H9 (cell line): ENCODE results near the gene METTL8. TPM values are rescaled to one million over a fixed set of nuclear protein-coding genes. Genes with fewer than 3 reads are reported as not detected.

Experiments used
- DNase-seq: peaks from one replicate; pipeline ENCODE4 v3.0.0-alpha.2; 2017
- H2AFZ ChIP-seq: one replicate; pipeline ENCODE4 v1.6.1; 2013; ENCODE audit warnings: mild to moderate bottlenecking, low read length, control low read depth, moderate library complexity
- H2AK5ac ChIP-seq: 2 replicates; pipeline ENCODE4 v1.6.1; 2013; ENCODE audit warnings: low read length, control low read depth, mixed read lengths; ENCODE audit not compliant: insufficient read length
- H2BK120ac ChIP-seq: one replicate; pipeline ENCODE4 v1.6.1; 2013; ENCODE audit warnings: low read depth, mild to moderate bottlenecking, low read length, control low read depth, inconsistent platforms; ENCODE audit not compliant: poor library complexity, severe bottlenecking
- H2BK12ac ChIP-seq: 2 replicates; pipeline ENCODE4 v1.6.1; 2013; ENCODE audit warnings: low read length, control low read depth, mixed read lengths, low read depth; ENCODE audit not compliant: insufficient read length
- H2BK15ac ChIP-seq: 2 replicates; pipeline ENCODE4 v1.6.1; 2013; ENCODE audit warnings: low read depth, low read length, control low read depth
- H2BK20ac ChIP-seq: one replicate; pipeline ENCODE4 v1.6.1; 2013; ENCODE audit warnings: low read depth, mild to moderate bottlenecking, low read length, control low read depth, inconsistent platforms; ENCODE audit not compliant: poor library complexity, severe bottlenecking
- H2BK5ac ChIP-seq: 2 replicates; pipeline ENCODE4 v1.6.1; 2013; ENCODE audit warnings: low read length, control low read depth, mixed read lengths; ENCODE audit not compliant: insufficient read length
- H3K14ac ChIP-seq: 2 replicates; pipeline ENCODE4 v1.6.1; 2013; ENCODE audit warnings: low read length, control low read depth; ENCODE audit not compliant: insufficient read depth
- H3K18ac ChIP-seq: 2 replicates; pipeline ENCODE4 v1.6.1; 2013; ENCODE audit warnings: low read depth, mild to moderate bottlenecking, mixed read lengths, low read length, control low read depth; ENCODE audit not compliant: insufficient read length
- H3K23ac ChIP-seq: 2 replicates; pipeline ENCODE4 v1.6.1; 2013; ENCODE audit warnings: low read length, control low read depth, mixed read lengths, low read depth; ENCODE audit not compliant: insufficient read length
- H3K23me2 ChIP-seq: 2 replicates; pipeline ENCODE4 v1.6.1; 2013; ENCODE audit warnings: low read depth, mild to moderate bottlenecking, mixed read lengths, low read length, control low read depth; ENCODE audit not compliant: insufficient read length, poor library complexity, severe bottlenecking
- H3K27ac ChIP-seq: 2 replicates; pipeline ENCODE4 v1.5.1; 2013; ENCODE audit warnings: low read length, control low read depth, mixed read lengths, low read depth; ENCODE audit not compliant: insufficient read length
- H3K27me3 ChIP-seq: 2 replicates; pipeline ENCODE4 v1.6.1; 2013; ENCODE audit warnings: low read length, control low read depth, inconsistent platforms; ENCODE audit not compliant: insufficient read depth
- H3K4ac ChIP-seq: 2 replicates; pipeline ENCODE4 v1.6.1; 2013; ENCODE audit warnings: low read depth, mild to moderate bottlenecking, control low read depth, inconsistent platforms, low read length, moderate library complexity
- H3K4me1 ChIP-seq: 2 replicates; pipeline ENCODE4 v1.6.1; 2013; ENCODE audit warnings: low read length, control low read depth, inconsistent platforms; ENCODE audit not compliant: insufficient read depth
- H3K4me2 ChIP-seq: 2 replicates; pipeline ENCODE4 v1.6.1; 2013; ENCODE audit warnings: low read length, control low read depth, mixed read lengths; ENCODE audit not compliant: insufficient read length, insufficient read depth
- H3K56ac ChIP-seq: 2 replicates; pipeline ENCODE4 v1.6.1; 2013; ENCODE audit warnings: low read depth, mild to moderate bottlenecking, mixed read lengths, low read length, control low read depth; ENCODE audit not compliant: insufficient read length
- H3K79me1 ChIP-seq: 2 replicates; pipeline ENCODE4 v1.6.1; 2013; ENCODE audit warnings: low read depth, mild to moderate bottlenecking, moderate library complexity, low read length, control low read depth, inconsistent platforms; ENCODE audit not compliant: insufficient read depth, poor library complexity, severe bottlenecking
- H3K79me2 ChIP-seq: 2 replicates; pipeline ENCODE4 v1.6.1; 2013; ENCODE audit warnings: low read length, control low read depth, inconsistent platforms; ENCODE audit not compliant: insufficient read depth
- H3K9ac ChIP-seq: 2 replicates; pipeline ENCODE4 v1.6.1; 2013; ENCODE audit warnings: low read length, control low read depth, mixed read lengths; ENCODE audit not compliant: insufficient read length; ENCODE audit errors: extremely low read depth
- H3K9me3 ChIP-seq: one replicate; pipeline ENCODE4 v1.6.1; 2013; ENCODE audit warnings: low read depth, low read length, inconsistent platforms; ENCODE audit not compliant: control insufficient read depth
- H3T11ph ChIP-seq: one replicate; pipeline ENCODE4 v1.6.1; 2013; ENCODE audit warnings: mild to moderate bottlenecking, low read length, control low read depth, inconsistent platforms
- H4K20me1 ChIP-seq: one replicate; pipeline ENCODE4 v1.6.1; 2013; ENCODE audit not compliant: control insufficient read depth, insufficient read length, insufficient read depth
- H4K5ac ChIP-seq: 2 replicates; pipeline ENCODE4 v1.6.1; 2013; ENCODE audit warnings: low read depth, mild to moderate bottlenecking, mixed read lengths, low read length, control low read depth; ENCODE audit not compliant: insufficient read length
- H4K8ac ChIP-seq: replicated peaks from 2 replicates; pipeline ENCODE4 v1.6.1; 2013; ENCODE audit warnings: low read length, control low read depth, mixed read lengths, low read depth; ENCODE audit not compliant: insufficient read length
- H4K91ac ChIP-seq: 2 replicates; pipeline ENCODE4 v1.6.1; 2013; ENCODE audit warnings: low read depth, mild to moderate bottlenecking, moderate library complexity, mixed read lengths, low read length, control low read depth; ENCODE audit not compliant: insufficient read length
- H3K27ac Mint-ChIP-seq, 3 experiments: 2 replicates in 2 of 3; 3 replicates in 1 of 3; pipeline ENCODE4 v1.8.0; 2020 to 2021; ENCODE audit warnings: mixed read lengths in 3 of 3, mild to moderate bottlenecking in 1 of 3, moderate library complexity in 1 of 3
- H3K27me3 Mint-ChIP-seq: 2 replicates; pipeline ENCODE4 v1.8.0; 2021; ENCODE audit warnings: low read depth, mild to moderate bottlenecking, moderate library complexity, mixed read lengths
- H3K36me3 Mint-ChIP-seq, 3 experiments: 2 replicates in 2 of 3; 3 replicates in 1 of 3; pipeline ENCODE4 v1.8.0; 2020 to 2021; ENCODE audit warnings: low read depth in 3 of 3, mixed read lengths in 3 of 3; ENCODE audit not compliant: insufficient read depth in 1 of 3
- H3K4me1 Mint-ChIP-seq, 2 experiments: 2 replicates each; pipeline ENCODE4 v1.8.0; 2020; ENCODE audit warnings: mixed read lengths in 2 of 2
- H3K4me3 Mint-ChIP-seq, 2 experiments: 2 replicates in 1 of 2; 3 replicates in 1 of 2; pipeline ENCODE4 v1.8.0; 2020 to 2021; ENCODE audit warnings: mild to moderate bottlenecking in 2 of 2, mixed read lengths in 2 of 2, moderate library complexity in 1 of 2
- H3K9me3 Mint-ChIP-seq, 2 experiments: 2 replicates in 1 of 2; 3 replicates in 1 of 2; pipeline ENCODE4 v1.8.0; 2020; ENCODE audit warnings: mild to moderate bottlenecking in 2 of 2, mixed read lengths in 2 of 2, moderate library complexity in 1 of 2
- WGBS: extraction: QIAGEN DNeasy Blood & Tissue Kit; methylation state at CpG from one replicate; pipeline ENCODE4 v1.1.7; 2013; ENCODE audit warnings: missing lambda C conversion rate, low lambda C conversion rate, mixed read lengths; ENCODE audit not compliant: insufficient read length; ENCODE audit errors: extremely low coverage; 5-methylcytosine and 5-hydroxymethylcytosine counted together
- total RNA-seq: library from RNA; stranded (reverse); gene quantifications from 2 replicates; pipeline ENCODE4 v1.2.1, GENCODE V29; 2021
- TF ChIP-seq, protein P1 (sequence below): fragments of 200-600 bp; sonication (generic); conservative IDR thresholded peaks from 3 replicates; pipeline ENCODE4 v1.8.0; 2021; ENCODE audit warnings: antibody characterized with exemption, mild to moderate bottlenecking

Gene METTL8
- total RNA-seq, 1 experiment from 2014 or later: 40.9 TPM

DNA sequence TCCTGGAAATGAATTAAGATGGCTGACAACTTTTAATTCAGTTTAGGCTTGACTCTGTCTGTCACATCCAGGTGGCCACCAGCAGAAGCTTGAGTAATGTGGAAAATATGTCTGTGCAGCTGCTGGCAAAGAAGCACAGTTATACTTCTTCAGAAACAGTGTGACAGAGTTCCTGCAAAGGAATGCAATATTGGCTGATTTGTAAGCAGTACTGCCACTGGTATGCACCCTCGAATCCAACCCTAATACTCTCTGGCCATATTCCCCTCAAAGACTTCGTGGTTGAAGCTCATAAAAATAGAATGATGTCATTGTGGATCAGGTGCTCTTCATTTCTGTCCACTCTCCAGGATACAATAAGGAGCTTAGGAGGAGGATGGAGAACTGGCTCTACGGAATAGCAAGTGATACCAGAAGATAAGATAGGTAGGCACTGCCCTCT is 86.2 kb downstream of the METTL8 start:
- H3K4me2 ChIP-seq: no peak overlapping the region
- H2BK12ac ChIP-seq: no peak overlapping the region
- H3K27ac ChIP-seq: no peak overlapping the region
- no peak overlapping the region for H4K91ac ChIP-seq
- H2AK5ac ChIP-seq: no peak overlapping the region
- no peaks in the 10 kb centered on the region for H3K79me1 ChIP-seq
- H3T11ph ChIP-seq: no peak overlapping the region
- no peak overlapping the region for H2BK20ac ChIP-seq
- H3K4ac ChIP-seq: no peak overlapping the region
- H2BK120ac ChIP-seq: no peak overlapping the region
- H3K23me2 ChIP-seq: no peaks in the 10 kb centered on the region
- Mint-ChIP-seq H3K27me3 (no peaks in the 10 kb centered on the region), H3K27ac (no peak overlapping the region; a peak in 1 of 7 replicates), H3K9me3 (peaks cover 7 to 10% of the 10 kb centered on the region in 2 experiments; a peak in 3 of 5 replicates), H3K4me1 (peaks cover 6 to 8% of the 10 kb centered on the region in 2 experiments; a peak in 3 of 4 replicates), H3K36me3 (peaks cover 7 to 11% (median 10%) of the 10 kb centered on the region in 3 experiments; a peak in 6 of 7 replicates), H3K4me3 (no peak overlapping the region)
- H3K18ac ChIP-seq: no peak overlapping the region
- H3K23ac ChIP-seq: no peak overlapping the region
- no peaks in the 10 kb centered on the region for H3K9me3 ChIP-seq
- H4K5ac ChIP-seq: no peak overlapping the region
- no peak overlapping the region for H2BK15ac ChIP-seq
- no peak overlapping the region for H3K14ac ChIP-seq
- no peaks in the 10 kb centered on the region for H3K79me2 ChIP-seq
- H3K4me1 ChIP-seq: no peaks in the 10 kb centered on the region
- no peak overlapping the region for H2BK5ac ChIP-seq
- H3K27me3 ChIP-seq: no peaks in the 10 kb centered on the region
- WGBS: no CpG with 5 or more reads among the region's 3 CpGs
- no peak overlapping the region for H3K9ac ChIP-seq
- TF ChIP-seq, protein P1, sequence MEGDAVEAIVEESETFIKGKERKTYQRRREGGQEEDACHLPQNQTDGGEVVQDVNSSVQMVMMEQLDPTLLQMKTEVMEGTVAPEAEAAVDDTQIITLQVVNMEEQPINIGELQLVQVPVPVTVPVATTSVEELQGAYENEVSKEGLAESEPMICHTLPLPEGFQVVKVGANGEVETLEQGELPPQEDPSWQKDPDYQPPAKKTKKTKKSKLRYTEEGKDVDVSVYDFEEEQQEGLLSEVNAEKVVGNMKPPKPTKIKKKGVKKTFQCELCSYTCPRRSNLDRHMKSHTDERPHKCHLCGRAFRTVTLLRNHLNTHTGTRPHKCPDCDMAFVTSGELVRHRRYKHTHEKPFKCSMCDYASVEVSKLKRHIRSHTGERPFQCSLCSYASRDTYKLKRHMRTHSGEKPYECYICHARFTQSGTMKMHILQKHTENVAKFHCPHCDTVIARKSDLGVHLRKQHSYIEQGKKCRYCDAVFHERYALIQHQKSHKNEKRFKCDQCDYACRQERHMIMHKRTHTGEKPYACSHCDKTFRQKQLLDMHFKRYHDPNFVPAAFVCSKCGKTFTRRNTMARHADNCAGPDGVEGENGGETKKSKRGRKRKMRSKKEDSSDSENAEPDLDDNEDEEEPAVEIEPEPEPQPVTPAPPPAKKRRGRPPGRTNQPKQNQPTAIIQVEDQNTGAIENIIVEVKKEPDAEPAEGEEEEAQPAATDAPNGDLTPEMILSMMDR: no peak
- no peak overlapping the region for H3K56ac ChIP-seq
- H4K20me1 ChIP-seq: no peaks in the 10 kb centered on the region
- no peak for DNase-seq
- H2AFZ ChIP-seq: no peak overlapping the region
- no peak overlapping the region for H4K8ac ChIP-seq
